ENCODE data around the gene TEX9.

The TEX9 gene

GRCh38 chr15:56464893-56465520, 99.8 kb downstream of the TEX9 start, which contains the start of gene MNS1:
Gene MNS1, minus strand, starts transcription at chr15:56465137. Its CDS starts 165 bp downstream, at chr15:56464972.
- peak within 1 kb of the TSS; percentile 76 for H3K4me3 ChIP-seq (ENCODE audit: low read depth, low read length)
- TF ChIP-seq CTCF (IDR thresholded peaks at IDR 0.05; ENCODE audit: low read depth, low read length), result no peak

DNA sequence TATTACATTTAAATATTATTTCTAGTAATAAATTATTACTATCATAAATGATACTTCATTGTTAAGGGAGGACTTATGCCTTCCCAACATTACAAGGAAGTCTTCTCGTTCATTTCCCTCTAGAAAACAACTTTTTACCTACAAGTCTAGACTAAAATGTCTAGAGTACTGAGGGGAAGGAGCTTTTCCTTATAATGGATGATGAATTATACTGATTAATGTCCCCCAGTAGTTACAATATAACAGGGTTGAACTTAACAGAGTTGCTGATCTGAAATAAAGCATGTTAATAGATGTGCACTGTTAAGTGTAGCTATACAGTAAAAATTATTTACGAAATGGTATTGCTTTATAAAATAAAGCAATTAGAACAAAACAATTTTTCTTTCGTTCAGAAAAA, 102.4 kb downstream of the TEX9 start:
- no peak overlapping the region for H3K4me3 ChIP-seq (ENCODE audit: low read depth, low read length)
- no peak for TF ChIP-seq CTCF (IDR thresholded peaks at IDR 0.05; ENCODE audit: low read depth, low read length)

DNA sequence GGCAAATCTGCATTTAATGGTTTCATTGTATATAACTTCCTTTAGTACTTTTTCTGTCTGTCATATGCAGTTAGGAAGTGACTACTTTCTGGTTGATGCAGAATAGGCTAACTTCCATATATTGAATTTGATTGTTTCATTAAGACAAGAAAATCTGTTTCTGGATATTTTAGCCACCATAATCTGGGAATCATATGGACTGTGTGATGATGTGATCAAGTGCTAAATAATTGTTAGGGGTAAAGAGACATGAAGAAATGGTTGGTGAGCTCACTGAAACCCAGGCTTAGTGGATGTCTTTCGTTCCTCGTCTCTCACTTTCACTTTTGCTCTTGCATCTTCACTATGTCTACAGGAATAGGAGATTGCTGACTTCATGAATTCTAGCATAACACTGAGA, 103.2 kb downstream of the TEX9 start:
- peak overlapping the region; percentile 44 for H3K4me3 ChIP-seq (ENCODE audit: low read depth, low read length)

GRCh38 chr15:56469483-56469882, 104.3 kb downstream of the TEX9 start:
- TF ChIP-seq CTCF (IDR thresholded peaks at IDR 0.05; ENCODE audit: low read depth, low read length), result no peak
- H3K4me3 ChIP-seq (ENCODE audit: low read depth, low read length), result no peak overlapping the region

More for the DNA sequence above, 103.2 kb downstream of the TEX9 start:
- TF ChIP-seq CTCF (IDR thresholded peaks at IDR 0.05; ENCODE audit: low read depth, low read length), result no peak

- no peak overlapping the region for H3K4me3 ChIP-seq (ENCODE audit: low read depth, low read length)
- TF ChIP-seq CTCF (IDR thresholded peaks at IDR 0.05; ENCODE audit: low read depth, low read length), result no peak
Measured at GRCh38 chr15:56471440-56472069, 106.3 kb downstream of the TEX9 start.

DNA sequence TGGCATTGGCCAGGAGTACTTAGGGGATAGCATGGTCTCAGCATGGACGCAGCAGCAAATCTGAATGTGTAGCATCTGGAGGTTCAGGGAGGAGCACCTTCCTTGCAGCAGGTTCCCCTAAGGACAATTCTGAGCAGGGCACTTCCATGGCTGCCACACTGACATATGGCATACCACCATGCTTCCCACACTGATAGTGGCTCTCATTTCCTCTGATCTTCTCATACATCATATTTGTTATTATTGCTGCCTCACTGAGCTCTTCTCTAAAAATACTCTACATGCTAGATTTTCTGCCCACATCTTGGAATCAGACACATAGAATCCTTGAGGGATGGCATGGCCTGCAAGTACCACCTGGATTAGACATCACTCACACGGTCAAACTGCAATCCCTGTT, 107.1 kb downstream of the TEX9 start:
- TF ChIP-seq CTCF (IDR thresholded peaks at IDR 0.05; ENCODE audit: low read depth, low read length), result no peak
- H3K4me3 ChIP-seq (ENCODE audit: low read depth, low read length), result no peak overlapping the region

DNA sequence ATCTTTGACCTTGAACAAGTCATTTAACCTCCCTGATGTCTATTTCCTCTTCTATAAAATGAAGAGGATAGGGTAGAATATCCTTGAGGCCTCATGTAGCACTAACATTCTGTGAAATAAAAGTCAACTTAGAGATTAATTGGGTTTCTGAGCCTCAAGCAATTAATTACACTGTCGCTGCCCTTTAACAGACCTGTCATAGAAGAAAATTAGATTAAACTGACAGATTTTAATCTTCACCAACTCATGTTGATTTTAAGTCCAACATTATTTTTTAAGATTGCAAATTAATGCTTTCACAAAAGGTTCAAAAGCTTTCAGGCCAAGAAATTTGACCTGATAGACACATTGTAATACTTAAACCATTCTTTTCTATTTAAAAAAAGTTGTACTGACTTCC, 107.8 kb downstream of the TEX9 start:
- TF ChIP-seq CTCF (IDR thresholded peaks at IDR 0.05; ENCODE audit: low read depth, low read length), result no peak

More for the DNA sequence above, 107.8 kb downstream of the TEX9 start:
- no peak overlapping the region for H3K4me3 ChIP-seq (ENCODE audit: low read depth, low read length)
